ENCODE measurements around the gene RAD51B. TPM values are rescaled to one million over a fixed set of nuclear protein-coding genes. Genes with fewer than 3 reads are reported as not detected.

RAD51B gene
- total RNA-seq, 1 experiment from 2014 or later, result 7.2 TPM

DNA sequence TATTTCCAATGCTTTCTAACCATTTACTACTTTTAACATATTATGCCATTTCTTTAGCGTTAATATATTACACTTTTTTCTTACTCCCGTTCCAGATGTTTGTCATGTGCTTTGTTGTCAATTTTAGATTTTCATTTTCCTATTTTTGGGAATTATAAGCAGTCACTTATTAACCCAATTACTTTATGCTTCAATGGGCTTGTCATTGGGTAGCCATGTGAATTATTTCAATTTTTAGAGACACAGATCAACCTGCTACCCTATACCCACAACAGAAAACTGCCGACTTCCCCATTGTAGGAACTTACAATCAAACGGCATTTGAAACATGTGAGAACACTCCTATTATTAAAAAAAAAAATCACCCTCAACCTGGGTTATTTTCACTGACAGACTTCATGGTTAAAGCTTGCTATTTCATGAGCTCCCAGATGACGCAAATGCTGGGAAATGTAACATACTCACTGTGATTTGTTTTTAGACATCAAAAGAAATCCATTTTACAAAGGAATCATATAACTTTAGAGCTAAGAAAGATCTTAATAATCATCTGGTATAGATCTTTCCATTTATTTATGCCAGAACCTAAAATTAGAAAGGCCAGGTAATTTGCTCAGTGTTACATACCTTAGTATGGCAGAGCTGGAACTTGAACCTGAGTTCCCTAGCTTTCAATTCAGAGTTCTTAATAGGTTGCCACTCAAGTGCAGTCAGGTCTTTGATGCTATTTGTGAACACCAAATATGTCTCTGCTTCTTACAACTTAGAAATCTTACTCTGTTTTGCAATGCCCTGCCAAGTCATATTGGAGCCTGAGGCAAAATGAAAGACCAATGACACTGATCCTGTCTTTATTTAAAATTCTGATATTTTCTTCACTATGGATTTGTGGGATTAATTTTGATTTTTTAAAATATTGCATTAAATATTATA, 340.4 kb downstream of the RAD51B start:
- no peaks in the 10 kb centered on the region for H3K9me3 ChIP-seq
- H3K4me3 ChIP-seq, result no peak overlapping the region
- no peak for DNase-seq
- H3K27me3 ChIP-seq, result no peaks in the 10 kb centered on the region
- no peaks in the 10 kb centered on the region for H3K36me3 ChIP-seq

DNA sequence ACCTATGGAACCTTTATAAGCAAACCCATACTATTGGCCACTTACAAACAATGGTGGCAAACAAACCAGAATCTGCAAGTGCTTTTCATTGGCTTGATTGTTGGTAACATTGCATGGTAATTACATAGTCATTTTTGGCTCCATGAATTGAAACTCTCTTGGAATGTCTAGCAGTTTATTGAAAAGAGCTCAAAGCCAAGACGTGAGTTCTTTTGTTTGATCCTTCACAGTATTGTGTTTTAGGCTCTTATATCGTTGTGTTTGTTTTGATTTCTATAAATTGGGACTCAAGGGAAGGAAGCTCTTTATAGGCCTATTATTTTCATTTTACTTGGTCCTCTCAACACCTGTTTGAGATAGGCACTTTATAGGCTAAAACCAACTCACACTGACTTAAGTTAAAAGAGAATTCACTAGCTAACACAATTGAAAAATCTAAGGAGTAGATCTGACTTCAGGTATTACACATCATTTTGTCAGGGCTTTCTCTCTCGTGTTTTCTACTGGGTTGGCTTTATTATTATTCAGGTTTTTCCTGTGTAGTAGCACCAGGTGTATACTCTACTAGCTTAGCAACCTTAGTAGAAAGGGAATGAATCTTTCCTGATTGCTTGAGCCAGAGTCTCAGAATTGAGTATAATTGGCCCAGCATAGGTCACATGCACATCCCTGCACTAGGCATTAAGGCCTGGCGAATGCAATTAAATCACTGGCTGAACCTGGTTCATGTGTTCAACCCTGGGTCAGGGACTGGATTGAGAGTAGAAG, 341.4 kb downstream of the RAD51B start:
- H3K4me3 ChIP-seq, result no peak overlapping the region
- H3K36me3 ChIP-seq, result no peaks in the 10 kb centered on the region
- no peak for DNase-seq
- H3K27me3 ChIP-seq, result no peaks in the 10 kb centered on the region
- no peaks in the 10 kb centered on the region for H3K9me3 ChIP-seq

DNA sequence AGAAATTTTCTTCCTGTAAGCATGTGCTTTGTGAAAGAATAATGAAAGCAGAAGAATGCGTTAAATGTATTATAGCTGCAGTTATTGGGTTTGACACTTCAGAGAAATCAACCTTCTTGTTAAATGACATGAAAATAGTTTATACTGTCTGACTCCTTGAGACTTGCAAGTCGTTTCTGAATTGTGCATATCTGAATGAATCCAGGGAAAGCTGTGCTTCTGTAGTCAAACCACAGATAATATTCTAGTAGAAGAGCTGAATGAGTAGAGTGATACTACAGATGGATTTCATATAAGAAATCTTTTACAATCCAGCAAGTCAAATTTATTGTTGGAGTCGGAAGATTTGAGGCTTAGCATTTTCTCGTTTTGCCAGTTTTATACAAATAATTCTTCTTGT, 343.3 kb downstream of the RAD51B start:
- H3K4me3 ChIP-seq, result no peak overlapping the region
- no peaks in the 10 kb centered on the region for H3K9me3 ChIP-seq
- DNase-seq, result no peak
- no peaks in the 10 kb centered on the region for H3K27me3 ChIP-seq
- no peaks in the 10 kb centered on the region for H3K36me3 ChIP-seq

DNA sequence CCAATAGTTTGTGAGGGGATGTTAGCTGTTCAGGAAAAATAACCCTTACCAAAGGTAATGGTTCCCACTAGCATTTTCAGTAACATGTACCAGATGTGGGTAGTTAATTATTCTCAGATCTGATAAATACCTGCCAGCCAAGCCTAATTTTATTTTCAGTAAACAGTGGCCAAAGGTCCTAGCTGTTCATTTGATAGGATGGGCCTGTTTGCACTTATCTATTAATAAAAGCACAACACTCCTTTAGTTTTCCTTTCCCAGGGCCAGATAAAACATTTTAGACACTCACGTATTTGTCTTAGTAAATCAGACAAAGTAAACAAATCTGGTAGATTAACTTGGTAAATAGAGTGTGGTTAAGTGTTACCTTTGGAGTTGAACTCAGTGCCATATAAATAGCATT, 345.1 kb downstream of the RAD51B start:
- Histone ChIP-seq H3K27me3 (no peaks in the 10 kb centered on the region), H3K36me3 (no peaks in the 10 kb centered on the region), H3K9me3 (no peaks in the 10 kb centered on the region), H3K4me3 (no peak overlapping the region)
- DNase-seq, result no peak

DNA sequence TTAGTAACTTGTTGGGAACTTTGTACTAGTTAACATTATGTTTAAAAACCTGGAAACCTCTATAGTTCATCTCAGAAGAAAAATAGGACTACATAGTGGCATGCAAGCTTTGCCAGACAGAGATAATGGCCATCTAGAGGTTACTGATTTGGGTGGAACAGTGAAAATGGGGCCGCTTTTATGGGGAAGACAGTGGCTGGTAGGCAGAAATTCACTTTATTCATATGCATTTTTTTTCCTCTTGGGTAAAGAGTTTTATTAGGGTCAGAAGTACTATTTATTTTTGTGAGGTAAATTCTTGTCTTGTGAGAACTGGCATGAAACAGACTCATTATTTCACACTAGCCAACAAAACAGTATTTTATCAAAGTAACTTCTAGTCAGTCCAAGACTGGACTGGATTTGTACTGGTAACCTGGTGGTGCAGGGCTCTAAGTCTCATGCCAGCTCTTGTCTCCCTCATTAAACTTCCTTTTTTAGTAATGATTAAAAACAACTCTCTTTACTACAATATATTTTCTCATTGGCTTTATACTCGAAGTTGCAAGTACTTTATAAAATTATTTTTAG, 345.8 kb downstream of the RAD51B start:
- no peaks in the 10 kb centered on the region for H3K27me3 ChIP-seq
- no peak overlapping the region for H3K4me3 ChIP-seq
- H3K36me3 ChIP-seq, result no peaks in the 10 kb centered on the region
- no peaks in the 10 kb centered on the region for H3K9me3 ChIP-seq
- no peak for DNase-seq

DNA sequence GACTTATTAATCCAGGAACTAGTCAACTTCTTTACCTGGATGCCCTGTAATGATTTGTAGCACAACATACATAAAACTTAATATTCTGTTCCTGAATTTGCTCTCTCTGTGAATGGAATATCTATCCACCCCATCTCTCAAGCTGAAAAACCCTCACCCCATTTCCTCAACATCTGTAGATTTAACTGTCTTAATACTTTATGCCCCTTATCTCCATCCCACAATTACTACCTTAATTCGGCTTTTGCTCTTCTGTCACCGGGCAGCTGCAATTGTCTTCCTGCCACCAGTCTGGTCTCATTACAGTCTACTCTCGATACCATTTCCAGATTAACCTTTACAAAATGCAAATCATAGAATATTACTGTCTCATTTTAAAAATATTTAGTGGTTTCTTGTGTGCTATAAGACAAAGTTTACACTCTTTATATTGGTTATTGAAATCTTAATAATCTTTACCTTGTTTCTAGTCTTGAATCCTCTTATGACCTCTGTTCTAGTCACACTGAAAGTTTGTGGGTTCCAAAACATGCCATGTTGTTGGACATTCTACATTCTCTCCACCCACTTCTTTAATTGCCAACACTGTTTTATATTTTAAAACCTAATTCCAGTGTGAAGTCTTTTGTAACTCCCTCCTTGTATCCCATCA, 347.3 kb downstream of the RAD51B start:
- DNase-seq, result no peak
- Histone ChIP-seq H3K9me3 (no peaks in the 10 kb centered on the region), H3K4me3 (no peak overlapping the region), H3K27me3 (no peaks in the 10 kb centered on the region), H3K36me3 (no peaks in the 10 kb centered on the region)

DNA sequence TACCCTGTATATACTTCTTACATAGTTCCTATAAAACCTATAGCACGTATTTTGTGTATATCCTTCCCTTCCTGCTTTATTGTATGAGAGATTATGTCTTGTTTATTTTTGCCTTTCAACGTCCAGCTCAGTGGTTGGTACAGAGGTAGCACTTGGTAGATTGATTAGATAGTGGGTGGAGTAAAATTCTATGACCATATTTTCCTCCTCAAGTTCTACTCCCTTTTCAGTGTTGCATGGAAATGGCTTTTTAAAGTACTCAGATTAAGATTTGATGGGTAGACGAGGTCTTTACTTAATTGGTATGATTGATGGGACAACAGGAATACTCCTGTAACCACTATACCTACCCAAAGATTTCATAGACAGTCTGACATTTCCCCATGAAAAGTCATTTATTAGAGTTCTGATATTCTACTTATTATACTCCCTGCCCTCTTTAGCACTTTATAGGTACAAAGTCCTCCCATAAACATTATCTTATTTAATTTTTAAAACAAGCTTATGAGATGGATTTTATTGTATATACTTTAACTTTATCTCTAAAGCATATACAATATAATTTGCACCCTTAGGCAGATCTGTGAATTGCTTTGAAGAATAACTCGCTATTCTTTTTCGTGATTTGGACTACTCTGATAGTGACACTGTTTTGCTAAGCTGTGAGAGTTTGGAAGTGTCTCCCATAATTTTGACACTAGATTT, 348.0 kb downstream of the RAD51B start:
- Histone ChIP-seq H3K27me3 (no peaks in the 10 kb centered on the region), H3K4me3 (no peak overlapping the region), H3K9me3 (no peaks in the 10 kb centered on the region), H3K36me3 (no peaks in the 10 kb centered on the region)
- DNase-seq, result no peak

DNA sequence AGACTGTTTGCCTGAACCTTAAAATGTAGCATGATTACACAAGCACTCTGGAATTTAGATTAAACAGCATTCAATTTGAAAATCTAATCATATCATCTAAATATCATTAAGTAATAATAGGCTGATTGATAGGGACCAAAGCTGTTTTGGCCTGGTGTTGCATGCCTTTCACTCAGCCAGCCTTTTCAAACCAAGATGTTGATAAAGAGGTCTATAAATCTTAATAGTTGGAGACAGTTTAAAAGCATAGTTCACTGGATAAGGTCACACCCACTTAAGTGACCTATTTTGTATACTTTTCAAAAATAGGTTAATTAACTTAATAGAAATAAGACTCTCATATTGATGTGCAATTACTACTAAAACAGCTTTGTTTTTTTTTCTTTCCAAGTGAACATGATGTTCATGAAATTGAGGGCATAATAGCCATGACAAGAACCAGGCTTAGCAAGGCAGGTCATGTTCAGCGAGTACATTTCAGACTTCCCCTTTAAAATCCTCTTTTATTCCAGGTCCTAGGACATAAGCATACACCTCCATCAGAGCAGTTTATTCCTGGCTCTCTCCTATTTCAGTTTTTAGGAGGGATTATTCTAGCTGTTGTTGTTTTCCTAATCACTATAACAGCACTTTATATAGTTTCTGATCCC, 349.0 kb downstream of the RAD51B start:
- Histone ChIP-seq H3K9me3 (no peaks in the 10 kb centered on the region), H3K4me3 (no peak overlapping the region), H3K36me3 (no peaks in the 10 kb centered on the region), H3K27me3 (no peaks in the 10 kb centered on the region)
- no peak for DNase-seq

DNA sequence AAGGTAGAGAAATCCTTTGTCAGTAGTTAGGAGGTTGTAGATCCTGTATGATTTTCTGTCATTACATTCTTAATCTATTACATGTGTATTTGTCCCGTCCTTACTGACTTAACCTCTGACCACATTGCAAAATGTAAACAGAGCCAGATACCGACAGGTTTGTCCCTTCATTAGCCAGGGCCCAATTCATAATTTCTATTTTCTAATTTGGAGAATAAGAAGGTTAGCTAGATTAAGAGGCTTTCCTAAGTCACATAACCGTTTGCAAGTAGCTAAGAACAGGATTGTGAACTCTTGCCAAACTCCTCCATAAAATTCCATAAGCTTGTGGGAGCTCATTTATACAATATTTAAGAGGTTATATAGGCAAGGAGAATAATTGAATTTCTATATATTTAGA, 352.6 kb downstream of the RAD51B start:
- H3K9me3 ChIP-seq, result no peaks in the 10 kb centered on the region
- H3K4me3 ChIP-seq, result no peak overlapping the region
- no peaks in the 10 kb centered on the region for H3K36me3 ChIP-seq
- no peaks in the 10 kb centered on the region for H3K27me3 ChIP-seq
- no peak for DNase-seq

DNA sequence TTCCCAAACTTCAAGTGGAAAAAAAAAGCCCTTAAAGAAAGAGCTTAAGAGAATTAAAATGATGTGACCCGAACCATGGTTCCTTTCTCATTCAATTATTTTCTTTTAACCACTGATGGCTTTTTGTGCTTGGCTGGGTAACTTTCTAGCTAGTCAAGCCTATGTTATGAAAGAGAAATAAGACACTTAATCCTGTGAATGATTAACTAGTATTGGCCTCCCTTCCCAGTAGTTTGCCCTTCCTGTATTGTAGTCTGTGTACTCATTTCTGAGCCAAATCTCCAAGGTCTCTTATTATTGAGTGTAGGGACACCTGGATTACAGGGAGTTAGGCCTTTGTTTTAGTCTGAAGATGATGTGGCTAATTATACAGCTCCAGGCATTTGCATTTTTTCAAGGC, 353.0 kb downstream of the RAD51B start:
- DNase-seq, result no peak
- no peaks in the 10 kb centered on the region for H3K9me3 ChIP-seq

DNA sequence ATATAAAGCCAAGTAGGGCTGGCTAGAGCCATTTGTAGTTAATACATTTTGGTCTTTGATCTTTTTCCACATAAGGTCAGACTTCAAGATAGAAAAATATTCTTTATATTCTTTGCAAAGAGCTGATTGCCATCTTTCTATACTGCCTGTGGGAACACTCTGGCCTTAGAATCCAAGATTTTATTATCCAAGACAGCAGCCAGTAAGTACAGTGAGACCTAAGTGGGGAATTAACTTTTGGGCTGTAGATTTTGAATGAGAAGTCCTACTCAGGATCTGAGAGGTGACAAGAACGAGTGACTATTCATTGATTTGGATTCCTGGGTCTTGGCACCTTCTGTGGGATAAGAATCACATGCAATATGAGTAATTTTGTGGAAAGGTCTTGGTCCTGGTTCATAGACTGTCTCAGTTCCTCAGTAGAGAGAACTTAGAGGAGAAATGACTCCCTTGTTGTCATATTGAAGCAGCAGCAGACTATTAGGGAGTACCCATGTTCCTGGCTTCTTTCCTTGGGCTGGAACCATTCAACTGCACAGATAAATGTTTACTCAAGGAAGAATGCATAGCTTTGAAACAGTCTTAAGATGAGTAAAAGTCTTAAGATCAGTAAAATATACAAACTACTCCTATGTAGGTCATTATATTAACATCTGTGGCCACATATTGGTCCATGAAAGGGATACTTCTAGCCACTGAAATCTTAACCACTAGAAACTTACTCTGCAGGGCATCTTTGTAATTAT, 353.8 kb downstream of the RAD51B start:
- no peak overlapping the region for H3K4me3 ChIP-seq
- no peaks in the 10 kb centered on the region for H3K36me3 ChIP-seq
- DNase-seq, result peak; percentile 47
- H3K9me3 ChIP-seq, result no peaks in the 10 kb centered on the region
- no peaks in the 10 kb centered on the region for H3K27me3 ChIP-seq

More for the DNA sequence above, 353.0 kb downstream of the RAD51B start:
- Histone ChIP-seq H3K27me3 (no peaks in the 10 kb centered on the region), H3K36me3 (no peaks in the 10 kb centered on the region), H3K4me3 (no peak overlapping the region)

DNA sequence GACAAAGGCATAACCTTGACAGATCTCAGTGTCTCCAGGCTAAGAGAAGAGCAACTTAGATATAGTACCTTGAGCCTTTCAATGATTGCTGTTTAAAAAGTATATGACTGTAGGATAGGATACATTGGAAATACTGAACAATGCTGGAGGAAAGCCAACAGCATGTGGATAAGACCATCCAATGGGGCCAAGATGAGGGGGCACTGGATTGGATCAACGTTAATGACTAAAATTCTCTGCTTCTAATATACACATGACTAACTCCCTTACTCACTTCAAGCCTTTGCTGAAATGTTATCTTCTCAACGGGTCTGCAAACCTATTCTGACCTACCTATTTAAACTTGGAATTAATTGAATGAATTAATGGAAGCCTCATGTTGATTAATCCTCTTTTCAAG, 354.9 kb downstream of the RAD51B start:
- DNase-seq, result peak; percentile 16
- H3K4me3 ChIP-seq, result no peak overlapping the region
- no peaks in the 10 kb centered on the region for H3K36me3 ChIP-seq
- H3K27me3 ChIP-seq, result no peaks in the 10 kb centered on the region
- no peaks in the 10 kb centered on the region for H3K9me3 ChIP-seq

DNA sequence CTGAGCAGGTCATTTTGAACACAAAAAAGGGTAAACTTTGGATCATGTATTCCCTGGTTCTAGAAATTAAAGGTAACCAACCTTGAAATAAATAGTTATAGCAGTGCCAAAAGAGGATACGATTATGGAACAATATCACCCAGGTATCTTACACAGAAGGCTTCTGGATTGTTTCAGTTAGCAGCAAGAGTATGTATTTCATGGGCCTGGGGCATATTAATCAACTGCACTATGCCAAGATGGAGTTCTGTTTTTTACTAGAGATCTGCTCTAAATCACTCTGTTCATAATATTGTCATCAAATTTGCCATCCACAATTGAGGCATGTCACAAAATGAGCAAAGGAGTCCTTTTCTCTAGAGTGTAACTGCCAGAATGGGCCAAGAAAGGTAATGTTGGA, 357.1 kb downstream of the RAD51B start:
- H3K9me3 ChIP-seq, result no peaks in the 10 kb centered on the region

DNA sequence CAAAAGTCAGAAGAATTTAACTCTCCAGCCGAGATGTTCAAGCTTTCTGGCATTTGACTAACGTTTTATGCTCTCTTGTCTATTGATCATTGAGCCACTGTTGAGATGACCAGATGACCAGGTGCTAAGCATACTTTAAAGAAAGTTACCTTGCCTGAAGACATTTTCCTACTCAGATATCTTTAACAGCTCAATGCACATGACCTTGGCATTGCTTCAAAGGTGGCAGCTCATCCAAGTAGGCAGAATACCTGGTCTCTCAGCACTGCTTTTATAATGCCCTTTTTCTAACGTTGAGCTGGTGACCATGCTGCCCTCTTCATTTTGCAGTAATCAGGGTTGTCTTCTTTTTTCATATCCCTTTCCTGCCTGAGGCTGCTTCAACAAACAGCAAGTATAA, 358.1 kb downstream of the RAD51B start:
- Histone ChIP-seq H3K4me3 (no peak overlapping the region), H3K36me3 (no peaks in the 10 kb centered on the region), H3K27me3 (no peaks in the 10 kb centered on the region), H3K9me3 (no peaks in the 10 kb centered on the region)
- DNase-seq, result no peak

More for the DNA sequence above, 357.1 kb downstream of the RAD51B start:
- Histone ChIP-seq H3K27me3 (no peaks in the 10 kb centered on the region), H3K4me3 (no peak overlapping the region), H3K36me3 (no peaks in the 10 kb centered on the region)
- no peak for DNase-seq

DNA sequence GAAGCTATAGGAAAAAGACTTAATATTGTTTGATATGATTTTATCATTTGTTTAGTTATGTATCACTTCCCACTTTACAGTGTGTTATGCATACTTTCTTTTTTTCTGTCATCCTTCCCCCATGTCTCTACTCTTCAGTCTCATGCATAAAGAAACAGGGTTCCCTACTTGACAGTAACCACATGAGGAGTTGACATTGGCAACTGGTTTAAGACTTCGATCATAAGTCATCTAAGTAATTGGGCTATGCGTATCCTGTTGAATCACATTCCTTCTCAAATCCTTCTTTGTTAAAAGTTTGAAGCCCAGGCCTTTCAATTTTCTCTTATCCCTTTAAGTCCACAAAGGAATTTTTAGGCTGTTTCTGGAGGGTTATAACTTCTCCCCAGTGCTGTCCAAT, 358.7 kb downstream of the RAD51B start:
- H3K4me3 ChIP-seq, result no peak overlapping the region
- no peaks in the 10 kb centered on the region for H3K9me3 ChIP-seq
- no peaks in the 10 kb centered on the region for H3K27me3 ChIP-seq
- H3K36me3 ChIP-seq, result no peaks in the 10 kb centered on the region
- no peak for DNase-seq

Measured in MG63 (cell line).